Measurements from ENCODE around the gene SLC4A2.

The SLC4A2 gene

GRCh38 chr7:151085691-151086620 is 26.6 kb downstream of the SLC4A2 start, which contains the start of gene AGAP3:
AGAP3 (plus strand) TSS chr7:151086475; CDS start chr7:151086742, 267 bp downstream.
- peak within 1 kb of the TSS; percentile 99 for H3K27ac ChIP-seq (ENCODE audit: low read depth, low read length)
- H3K4me1 ChIP-seq (ENCODE audit: control insufficient read depth in 5 of 5, insufficient read depth in 5 of 5, low read length in 5 of 5): peaks cover 13 to 78% (median 73%) of the 10 kb centered on the region in 5 donors
- H3K9ac ChIP-seq (ENCODE audit: low read length in 5 of 5): peak within 1 kb of the TSS; percentile 38 to 93 (median 77)
- H3K27me3 ChIP-seq (ENCODE audit: control insufficient read depth in 5 of 5, insufficient read depth in 4 of 5, low read length in 5 of 5): no peaks in the 10 kb centered on the region
- H3K4me3 ChIP-seq (ENCODE audit: low read depth in 1 of 5, low read length in 5 of 5): peak within 1 kb of the TSS; percentile 57 to 91 (median 77)
- H3K36me3 ChIP-seq (ENCODE audit: control insufficient read depth in 5 of 5, insufficient read depth in 5 of 5, low read length in 5 of 5): no peaks in the 10 kb centered on the region
- no peaks in the 10 kb centered on the region for H3K9me3 ChIP-seq (ENCODE audit: control insufficient read depth in 5 of 5, low read length in 5 of 5)

DNA sequence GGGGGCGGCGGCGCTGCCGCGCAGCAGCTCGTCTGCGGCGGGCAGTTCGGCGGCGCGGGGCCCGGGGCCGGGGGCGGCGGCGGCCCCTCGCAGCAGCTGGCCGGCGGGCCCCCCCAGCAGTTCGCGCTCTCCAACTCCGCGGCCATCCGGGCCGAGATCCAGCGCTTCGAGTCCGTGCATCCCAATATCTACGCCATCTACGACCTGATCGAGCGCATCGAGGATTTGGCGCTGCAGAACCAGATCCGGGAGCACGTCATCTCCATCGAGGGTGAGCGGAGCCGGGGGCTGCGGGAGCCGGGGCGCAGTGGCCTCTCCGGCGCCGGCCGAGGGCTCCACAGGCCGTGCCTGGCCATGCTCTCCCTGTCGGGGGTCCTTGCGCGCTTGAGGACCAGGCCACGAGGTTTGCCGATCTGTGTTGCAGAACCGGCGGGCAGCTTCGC is 27.4 kb downstream of the SLC4A2 start:
- H3K27me3 ChIP-seq (ENCODE audit: control insufficient read depth in 5 of 5, insufficient read depth in 4 of 5, low read length in 5 of 5): no peaks in the 10 kb centered on the region
- peaks cover 20 to 78% (median 73%) of the 10 kb centered on the region in 5 donors for H3K4me1 ChIP-seq (ENCODE audit: control insufficient read depth in 5 of 5, insufficient read depth in 5 of 5, low read length in 5 of 5)
- H3K9me3 ChIP-seq (ENCODE audit: control insufficient read depth in 5 of 5, low read length in 5 of 5): no peaks in the 10 kb centered on the region
- H3K9ac ChIP-seq (ENCODE audit: low read length in 5 of 5): peak overlapping the region; percentile 38 to 93 (median 77)
- peaks cover 0 to 1% (median 0%) of the 10 kb centered on the region in 5 donors for H3K36me3 ChIP-seq (ENCODE audit: control insufficient read depth in 5 of 5, insufficient read depth in 5 of 5, low read length in 5 of 5)
- H3K27ac ChIP-seq (ENCODE audit: low read depth, low read length): peak overlapping the region; percentile 99
- H3K4me3 ChIP-seq (ENCODE audit: low read depth in 1 of 5, low read length in 5 of 5): peak overlapping the region; percentile 48 to 91 (median 77)

- Histone ChIP-seq H3K9ac (ENCODE audit: low read length in 5 of 5) (peak overlapping the region; percentile 74 to 95 (median 93)), H3K27ac (ENCODE audit: low read depth, low read length) (peak overlapping the region; percentile 99), H3K4me1 (ENCODE audit: control insufficient read depth in 5 of 5, insufficient read depth in 5 of 5, low read length in 5 of 5) (peaks cover 20 to 78% (median 73%) of the 10 kb centered on the region in 5 donors), H3K27me3 (ENCODE audit: control insufficient read depth in 5 of 5, insufficient read depth in 4 of 5, low read length in 5 of 5) (no peaks in the 10 kb centered on the region), H3K4me3 (ENCODE audit: low read depth in 1 of 5, low read length in 5 of 5) (peak overlapping the region; percentile 61 to 91 (median 77)), H3K9me3 (ENCODE audit: control insufficient read depth in 5 of 5, low read length in 5 of 5) (no peaks in the 10 kb centered on the region), H3K36me3 (ENCODE audit: control insufficient read depth in 5 of 5, insufficient read depth in 5 of 5, low read length in 5 of 5) (peaks cover 0 to 7% (median 0%) of the 10 kb centered on the region in 5 donors)
These were observed 28.0 kb downstream of the SLC4A2 start for GRCh38 chr7:151087245-151088018.

DNA sequence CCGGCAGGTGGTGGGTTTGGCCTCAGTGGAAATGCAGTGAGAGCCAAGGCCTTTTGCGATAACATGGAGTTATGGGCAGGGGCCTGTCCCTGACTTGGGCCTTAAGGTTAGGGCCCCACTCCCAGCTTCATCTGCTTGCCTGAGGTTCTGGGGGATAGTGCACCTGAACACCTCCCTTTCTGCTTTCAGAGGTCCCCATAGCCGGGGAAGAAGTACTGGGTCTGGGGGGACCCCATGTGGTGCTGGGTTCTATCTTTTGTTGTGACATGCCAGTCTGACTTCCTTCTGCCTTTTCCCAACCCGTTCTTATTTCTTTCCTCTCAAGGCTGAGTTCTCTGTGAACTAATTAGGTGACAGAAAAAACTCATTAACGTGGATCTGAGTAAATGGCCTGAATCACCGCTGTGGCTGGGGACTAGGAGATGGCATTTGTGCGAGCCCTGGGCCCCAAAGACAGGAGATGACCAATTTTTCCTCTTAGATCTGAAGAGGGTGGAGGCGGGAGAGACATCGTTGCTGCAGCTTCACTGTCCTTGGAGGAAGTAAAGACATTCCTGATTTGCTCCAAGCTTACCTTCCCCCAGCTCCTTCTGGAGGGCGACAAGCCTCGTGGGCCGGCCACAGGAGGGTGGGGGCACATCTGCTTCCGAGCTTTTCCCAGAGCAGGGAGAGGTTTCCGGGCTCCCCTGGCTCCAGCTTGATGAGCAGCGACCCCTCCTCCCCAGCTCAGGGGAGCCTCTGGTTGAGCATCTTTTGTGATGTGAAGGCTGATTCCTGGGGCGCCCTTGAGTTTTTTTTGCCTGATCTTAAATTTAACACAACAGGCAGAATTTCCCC is 28.8 kb downstream of the SLC4A2 start:
- Histone ChIP-seq H3K9me3 (ENCODE audit: control insufficient read depth in 5 of 5, low read length in 5 of 5) (no peaks in the 10 kb centered on the region), H3K4me1 (ENCODE audit: control insufficient read depth in 5 of 5, insufficient read depth in 5 of 5, low read length in 5 of 5) (peaks cover 25 to 82% (median 77%) of the 10 kb centered on the region in 5 donors), H3K9ac (ENCODE audit: low read length in 5 of 5) (peak overlapping the region; percentile 74 to 95 (median 93)), H3K36me3 (ENCODE audit: control insufficient read depth in 5 of 5, insufficient read depth in 5 of 5, low read length in 5 of 5) (peaks cover 0 to 7% (median 0%) of the 10 kb centered on the region in 5 donors), H3K27ac (ENCODE audit: low read depth, low read length) (peak overlapping the region; percentile 99), H3K4me3 (ENCODE audit: low read depth in 1 of 5, low read length in 5 of 5) (peak overlapping the region; percentile 61 to 91 (median 77)), H3K27me3 (ENCODE audit: control insufficient read depth in 5 of 5, insufficient read depth in 4 of 5, low read length in 5 of 5) (no peaks in the 10 kb centered on the region)

DNA sequence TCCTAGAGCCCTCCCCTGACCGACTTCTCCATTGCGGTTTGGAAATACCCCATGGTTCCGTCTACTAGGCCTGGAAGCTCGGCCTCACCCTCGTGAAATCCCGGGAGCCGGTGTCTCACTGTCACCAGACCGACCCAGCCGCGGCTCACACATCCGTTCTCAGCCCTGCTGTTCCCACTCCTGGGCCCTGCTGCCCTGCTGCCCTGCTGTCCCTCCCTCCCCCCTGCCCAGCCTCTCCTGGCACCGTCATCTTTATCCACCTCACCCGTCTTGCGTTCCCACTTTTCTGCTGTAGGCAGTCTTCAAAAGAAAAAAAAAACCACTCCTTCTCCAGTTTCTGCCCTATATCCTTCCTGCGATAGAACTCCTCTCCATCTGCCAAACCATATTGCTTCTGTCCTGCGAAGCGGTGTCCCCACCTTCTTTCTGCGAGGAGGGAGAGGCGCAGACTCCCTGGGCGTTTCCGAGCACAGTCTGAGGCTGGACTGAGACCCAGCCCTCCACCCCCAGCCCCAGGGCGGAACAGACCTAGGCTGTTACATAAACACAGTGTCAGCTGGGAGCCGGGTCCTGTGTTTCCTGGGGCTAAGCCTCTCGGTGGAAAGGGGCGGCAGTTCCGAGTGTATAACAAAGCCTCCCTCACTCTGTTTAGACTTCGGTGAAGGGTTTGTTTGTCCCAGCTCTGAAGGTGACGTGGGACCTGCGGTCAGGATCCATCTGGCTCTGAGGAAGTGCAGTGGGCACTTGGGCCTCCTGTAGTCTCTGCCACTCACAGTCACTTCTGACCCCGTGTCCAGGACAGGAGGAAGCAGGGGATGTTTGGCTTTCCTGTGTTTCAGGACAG is 29.7 kb downstream of the SLC4A2 start:
- peak overlapping the region; percentile 74 to 95 (median 93) for H3K9ac ChIP-seq (ENCODE audit: low read length in 5 of 5)
- peak overlapping the region; percentile 54 to 91 (median 77) for H3K4me3 ChIP-seq (ENCODE audit: low read depth in 1 of 5, low read length in 5 of 5)
- peaks cover 0 to 7% (median 0%) of the 10 kb centered on the region in 5 donors for H3K36me3 ChIP-seq (ENCODE audit: control insufficient read depth in 5 of 5, insufficient read depth in 5 of 5, low read length in 5 of 5)
- H3K4me1 ChIP-seq (ENCODE audit: control insufficient read depth in 5 of 5, insufficient read depth in 5 of 5, low read length in 5 of 5): peaks cover 25 to 83% (median 76%) of the 10 kb centered on the region in 5 donors
- no peaks in the 10 kb centered on the region for H3K27me3 ChIP-seq (ENCODE audit: control insufficient read depth in 5 of 5, insufficient read depth in 4 of 5, low read length in 5 of 5)
- no peaks in the 10 kb centered on the region for H3K9me3 ChIP-seq (ENCODE audit: control insufficient read depth in 5 of 5, low read length in 5 of 5)
- H3K27ac ChIP-seq (ENCODE audit: low read depth, low read length): peak overlapping the region; percentile 99

GRCh38 chr7:151089893-151090730 is 30.7 kb downstream of the SLC4A2 start:
- no peaks in the 10 kb centered on the region for H3K9me3 ChIP-seq (ENCODE audit: control insufficient read depth in 5 of 5, low read length in 5 of 5)
- H3K27ac ChIP-seq (ENCODE audit: low read depth, low read length): peak overlapping the region; percentile 99
- H3K27me3 ChIP-seq (ENCODE audit: control insufficient read depth in 5 of 5, insufficient read depth in 4 of 5, low read length in 5 of 5): no peaks in the 10 kb centered on the region
- H3K4me3 ChIP-seq (ENCODE audit: low read depth in 1 of 5, low read length in 5 of 5): peak overlapping the region; percentile 54 to 91 (median 77)
- peaks cover 25 to 90% (median 85%) of the 10 kb centered on the region in 5 donors for H3K4me1 ChIP-seq (ENCODE audit: control insufficient read depth in 5 of 5, insufficient read depth in 5 of 5, low read length in 5 of 5)
- H3K9ac ChIP-seq (ENCODE audit: low read length in 5 of 5): peak overlapping the region; percentile 74 to 95 (median 93)
- H3K36me3 ChIP-seq (ENCODE audit: control insufficient read depth in 5 of 5, insufficient read depth in 5 of 5, low read length in 5 of 5): peaks cover 0 to 7% (median 0%) of the 10 kb centered on the region in 5 donors

DNA sequence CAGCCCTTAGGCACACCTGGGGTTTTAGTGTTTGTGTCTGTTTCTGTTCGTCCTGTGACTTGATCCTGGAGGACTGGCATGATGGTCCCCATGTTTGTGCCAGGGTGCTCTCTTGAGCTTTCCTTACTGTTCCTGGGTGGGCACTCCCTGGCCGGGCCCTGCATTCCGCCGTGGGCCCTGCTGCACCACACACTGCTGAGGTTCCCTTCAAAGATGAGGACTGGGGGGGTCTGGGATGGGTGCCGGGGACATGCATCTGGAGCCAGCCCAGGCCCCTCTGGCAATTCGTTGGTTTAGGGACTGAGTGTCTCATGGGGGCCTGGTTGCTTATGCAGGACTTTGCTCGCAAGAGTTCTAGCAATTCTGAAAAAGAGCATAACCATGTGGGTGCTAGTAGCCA is 31.6 kb downstream of the SLC4A2 start:
- Histone ChIP-seq H3K36me3 (ENCODE audit: control insufficient read depth in 5 of 5, insufficient read depth in 5 of 5, low read length in 5 of 5) (peaks cover 0 to 7% (median 0%) of the 10 kb centered on the region in 5 donors), H3K4me3 (ENCODE audit: low read depth in 1 of 5, low read length in 5 of 5) (no peak overlapping the region), H3K27ac (ENCODE audit: low read depth, low read length) (peak overlapping the region; percentile 99), H3K4me1 (ENCODE audit: control insufficient read depth in 5 of 5, insufficient read depth in 5 of 5, low read length in 5 of 5) (peaks cover 27 to 85% (median 80%) of the 10 kb centered on the region in 5 donors), H3K9ac (ENCODE audit: low read length in 5 of 5) (no peak overlapping the region), H3K27me3 (ENCODE audit: control insufficient read depth in 5 of 5, insufficient read depth in 4 of 5, low read length in 5 of 5) (no peaks in the 10 kb centered on the region), H3K9me3 (ENCODE audit: control insufficient read depth in 5 of 5, low read length in 5 of 5) (no peaks in the 10 kb centered on the region)

DNA sequence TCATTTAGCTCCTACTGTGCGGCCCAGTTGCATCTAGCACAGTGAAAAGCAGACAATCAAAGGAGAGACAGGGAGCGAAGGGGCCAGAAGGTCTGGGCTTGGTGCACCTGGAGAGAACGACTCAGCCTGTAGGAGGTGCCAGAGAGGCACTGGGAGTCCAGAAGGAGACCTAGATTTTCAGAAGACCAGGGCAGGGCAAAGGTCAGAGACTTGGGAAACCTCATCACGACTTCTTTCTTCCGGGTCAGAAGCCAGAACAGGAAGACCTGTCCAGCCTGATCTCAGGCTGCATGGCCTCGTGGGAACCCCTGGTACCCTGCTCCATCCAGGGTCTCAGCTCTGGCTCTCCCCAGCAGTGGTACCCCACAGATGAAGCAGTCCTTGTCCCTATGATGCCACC is 32.0 kb downstream of the SLC4A2 start:
- Histone ChIP-seq H3K27ac (ENCODE audit: low read depth, low read length) (peak overlapping the region; percentile 99), H3K9ac (ENCODE audit: low read length in 5 of 5) (no peak overlapping the region), H3K36me3 (ENCODE audit: control insufficient read depth in 5 of 5, insufficient read depth in 5 of 5, low read length in 5 of 5) (peaks cover 0 to 7% (median 0%) of the 10 kb centered on the region in 5 donors), H3K4me3 (ENCODE audit: low read depth in 1 of 5, low read length in 5 of 5) (no peak overlapping the region), H3K4me1 (ENCODE audit: control insufficient read depth in 5 of 5, insufficient read depth in 5 of 5, low read length in 5 of 5) (peaks cover 27 to 85% (median 80%) of the 10 kb centered on the region in 5 donors), H3K9me3 (ENCODE audit: control insufficient read depth in 5 of 5, low read length in 5 of 5) (no peaks in the 10 kb centered on the region), H3K27me3 (ENCODE audit: control insufficient read depth in 5 of 5, insufficient read depth in 4 of 5, low read length in 5 of 5) (no peaks in the 10 kb centered on the region)
